DND-41 (cell line): ENCODE measurements around the gene RMND1.

Experiments
- EZH2 ChIP-seq: IDR thresholded peaks from 3 replicates; pipeline ENCODE4 v1.6.1; 2012; ENCODE audit warnings: borderline replicate concordance, low read depth, mild to moderate bottlenecking, moderate library complexity, low read length, inconsistent platforms; ENCODE audit not compliant: severe bottlenecking
- TF ChIP-seq, protein P1 (sequence below): IDR thresholded peaks from 2 replicates; pipeline ENCODE4 v1.5.1; 2012; ENCODE audit warnings: borderline replicate concordance, low read length, moderate library complexity, mild to moderate bottlenecking; ENCODE audit not compliant: poor library complexity, severe bottlenecking; ENCODE audit errors: extremely low read depth

DNA sequence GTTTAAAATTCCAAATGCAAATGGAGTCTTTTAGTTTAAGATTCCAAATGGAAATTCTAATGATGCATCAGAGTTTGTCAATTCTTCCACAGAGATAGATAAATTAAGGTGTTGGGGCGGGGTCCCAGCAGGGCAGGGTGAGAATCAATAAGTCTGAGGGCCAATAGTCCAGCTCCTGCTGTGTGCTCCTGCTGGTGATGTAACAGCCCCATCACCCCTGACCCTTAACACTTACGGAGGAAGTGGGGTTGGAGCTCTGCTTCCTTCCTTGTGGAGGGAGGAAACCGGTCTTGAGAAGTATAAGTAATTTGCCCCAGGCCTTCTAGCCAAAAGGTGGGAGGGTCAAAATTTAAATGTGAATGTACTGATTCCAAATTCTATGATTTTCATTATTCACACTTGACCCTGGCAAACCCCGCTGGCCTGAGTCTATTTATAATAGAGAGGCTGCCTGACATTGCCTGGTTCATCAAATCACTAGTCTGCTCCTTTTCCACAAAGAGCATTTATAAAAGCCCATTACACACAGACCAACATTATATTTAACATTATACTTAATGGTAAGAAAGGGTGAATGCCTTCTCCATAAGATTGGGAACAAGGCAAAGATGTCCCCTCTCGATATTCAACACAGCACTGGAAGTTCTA lies 77.8 kb downstream of the RMND1 start:
- TF ChIP-seq, protein P1, sequence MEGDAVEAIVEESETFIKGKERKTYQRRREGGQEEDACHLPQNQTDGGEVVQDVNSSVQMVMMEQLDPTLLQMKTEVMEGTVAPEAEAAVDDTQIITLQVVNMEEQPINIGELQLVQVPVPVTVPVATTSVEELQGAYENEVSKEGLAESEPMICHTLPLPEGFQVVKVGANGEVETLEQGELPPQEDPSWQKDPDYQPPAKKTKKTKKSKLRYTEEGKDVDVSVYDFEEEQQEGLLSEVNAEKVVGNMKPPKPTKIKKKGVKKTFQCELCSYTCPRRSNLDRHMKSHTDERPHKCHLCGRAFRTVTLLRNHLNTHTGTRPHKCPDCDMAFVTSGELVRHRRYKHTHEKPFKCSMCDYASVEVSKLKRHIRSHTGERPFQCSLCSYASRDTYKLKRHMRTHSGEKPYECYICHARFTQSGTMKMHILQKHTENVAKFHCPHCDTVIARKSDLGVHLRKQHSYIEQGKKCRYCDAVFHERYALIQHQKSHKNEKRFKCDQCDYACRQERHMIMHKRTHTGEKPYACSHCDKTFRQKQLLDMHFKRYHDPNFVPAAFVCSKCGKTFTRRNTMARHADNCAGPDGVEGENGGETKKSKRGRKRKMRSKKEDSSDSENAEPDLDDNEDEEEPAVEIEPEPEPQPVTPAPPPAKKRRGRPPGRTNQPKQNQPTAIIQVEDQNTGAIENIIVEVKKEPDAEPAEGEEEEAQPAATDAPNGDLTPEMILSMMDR, result no peak
- no peak for TF ChIP-seq EZH2
